Testis (tissue), 2 donors: Measurements from ENCODE around the gene FRAS1.

Source experiments
- POLR2A ChIP-seq: fragments of 450-650 bp; IDR thresholded peaks from one replicate; pipeline ENCODE4 v1.6.1; 2017; ENCODE audit warnings: antibody characterized with exemption, mild to moderate bottlenecking, moderate library complexity
- TF ChIP-seq, protein P1 (sequence below), 3 experiments: fragments of 450-650 bp in 2 of 3; fragments of 200-600 bp in 1 of 3; sonication (generic) in 1 of 3; IDR thresholded peaks; one replicate each; pipeline ENCODE4 v1.5.1; 2016 to 2019; ENCODE audit warnings: antibody characterized with exemption in 3 of 3, mild to moderate bottlenecking in 2 of 3, moderate library complexity in 1 of 3

GRCh38 chr4:78265006-78265405 is 207.9 kb downstream of the FRAS1 start:
- TF ChIP-seq, protein P1, sequence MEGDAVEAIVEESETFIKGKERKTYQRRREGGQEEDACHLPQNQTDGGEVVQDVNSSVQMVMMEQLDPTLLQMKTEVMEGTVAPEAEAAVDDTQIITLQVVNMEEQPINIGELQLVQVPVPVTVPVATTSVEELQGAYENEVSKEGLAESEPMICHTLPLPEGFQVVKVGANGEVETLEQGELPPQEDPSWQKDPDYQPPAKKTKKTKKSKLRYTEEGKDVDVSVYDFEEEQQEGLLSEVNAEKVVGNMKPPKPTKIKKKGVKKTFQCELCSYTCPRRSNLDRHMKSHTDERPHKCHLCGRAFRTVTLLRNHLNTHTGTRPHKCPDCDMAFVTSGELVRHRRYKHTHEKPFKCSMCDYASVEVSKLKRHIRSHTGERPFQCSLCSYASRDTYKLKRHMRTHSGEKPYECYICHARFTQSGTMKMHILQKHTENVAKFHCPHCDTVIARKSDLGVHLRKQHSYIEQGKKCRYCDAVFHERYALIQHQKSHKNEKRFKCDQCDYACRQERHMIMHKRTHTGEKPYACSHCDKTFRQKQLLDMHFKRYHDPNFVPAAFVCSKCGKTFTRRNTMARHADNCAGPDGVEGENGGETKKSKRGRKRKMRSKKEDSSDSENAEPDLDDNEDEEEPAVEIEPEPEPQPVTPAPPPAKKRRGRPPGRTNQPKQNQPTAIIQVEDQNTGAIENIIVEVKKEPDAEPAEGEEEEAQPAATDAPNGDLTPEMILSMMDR (IDR thresholded peaks at IDR 0.05), result no peak
- no peak for TF ChIP-seq POLR2A
